Measurements from ENCODE around the gene RACGAP1.

The RACGAP1 gene

DNA sequence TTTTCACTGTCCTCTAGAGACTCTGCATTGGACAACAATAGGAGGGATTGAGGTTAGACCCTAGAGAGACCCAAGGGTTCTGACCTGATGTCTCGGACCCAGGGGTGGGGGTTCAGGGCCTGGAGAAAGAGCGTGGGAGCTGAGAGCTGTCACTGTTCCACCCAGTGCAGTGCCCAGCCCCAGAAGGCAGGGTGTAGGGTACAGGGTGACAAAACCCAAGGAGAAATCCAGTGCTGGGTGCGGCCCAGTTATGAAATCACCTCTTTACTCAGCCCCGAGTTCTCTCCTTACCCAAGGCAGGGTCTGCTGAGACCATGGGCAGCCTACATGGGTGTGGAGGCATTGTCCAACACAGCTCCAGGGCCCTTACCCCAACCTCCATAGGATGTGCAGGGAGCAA is 72.1 kb downstream of the RACGAP1 start:
- no peak overlapping the region for H3K4me3 ChIP-seq (ENCODE audit: low read depth, low read length)
- in situ Hi-C loops (cut with HindIII; ENCODE audit: low sequenced_read_pairs): no loop called here
- DNase-seq (ENCODE audit: low read depth, low spot score): no peak
- TF ChIP-seq, protein P1, sequence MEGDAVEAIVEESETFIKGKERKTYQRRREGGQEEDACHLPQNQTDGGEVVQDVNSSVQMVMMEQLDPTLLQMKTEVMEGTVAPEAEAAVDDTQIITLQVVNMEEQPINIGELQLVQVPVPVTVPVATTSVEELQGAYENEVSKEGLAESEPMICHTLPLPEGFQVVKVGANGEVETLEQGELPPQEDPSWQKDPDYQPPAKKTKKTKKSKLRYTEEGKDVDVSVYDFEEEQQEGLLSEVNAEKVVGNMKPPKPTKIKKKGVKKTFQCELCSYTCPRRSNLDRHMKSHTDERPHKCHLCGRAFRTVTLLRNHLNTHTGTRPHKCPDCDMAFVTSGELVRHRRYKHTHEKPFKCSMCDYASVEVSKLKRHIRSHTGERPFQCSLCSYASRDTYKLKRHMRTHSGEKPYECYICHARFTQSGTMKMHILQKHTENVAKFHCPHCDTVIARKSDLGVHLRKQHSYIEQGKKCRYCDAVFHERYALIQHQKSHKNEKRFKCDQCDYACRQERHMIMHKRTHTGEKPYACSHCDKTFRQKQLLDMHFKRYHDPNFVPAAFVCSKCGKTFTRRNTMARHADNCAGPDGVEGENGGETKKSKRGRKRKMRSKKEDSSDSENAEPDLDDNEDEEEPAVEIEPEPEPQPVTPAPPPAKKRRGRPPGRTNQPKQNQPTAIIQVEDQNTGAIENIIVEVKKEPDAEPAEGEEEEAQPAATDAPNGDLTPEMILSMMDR (IDR thresholded peaks at IDR 0.05; ENCODE audit: low read depth, low read length): no peak

DNA sequence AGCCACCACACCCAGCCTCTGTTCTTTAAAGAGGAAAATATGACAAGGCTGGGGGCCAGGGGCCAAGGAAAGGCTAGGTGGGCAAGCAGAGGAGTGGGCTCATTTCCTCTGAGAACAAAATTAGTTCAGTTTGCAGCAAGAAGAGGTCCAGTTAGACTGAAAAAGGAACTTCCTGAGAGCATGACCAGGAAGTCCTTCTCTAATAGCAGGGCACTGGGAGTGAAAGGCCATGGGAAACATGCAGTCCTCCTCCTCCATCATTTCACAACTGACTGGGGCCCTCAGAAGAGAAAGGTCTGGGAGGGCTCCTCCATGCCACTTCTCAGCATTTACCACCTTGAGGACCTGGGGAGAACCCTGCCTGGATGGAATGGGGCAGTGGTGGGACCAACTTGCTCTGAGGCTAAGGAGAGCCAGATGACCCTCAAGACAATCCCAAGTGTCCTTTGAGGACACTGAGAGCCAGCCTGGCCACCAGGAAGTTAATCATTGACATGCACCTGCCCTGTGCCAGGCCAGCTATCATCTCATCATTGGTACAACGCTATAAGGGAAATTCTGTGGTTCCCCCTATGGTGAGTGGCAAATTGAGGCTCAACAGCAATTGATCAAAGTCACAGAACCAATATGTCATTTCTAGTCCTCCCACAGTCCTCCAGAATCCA is 72.8 kb downstream of the RACGAP1 start:
- in situ Hi-C loops (cut with HindIII; ENCODE audit: low sequenced_read_pairs): no loop called here
- DNase-seq (ENCODE audit: low read depth, low spot score): no peak
- H3K4me3 ChIP-seq (ENCODE audit: low read depth, low read length): no peak overlapping the region
- TF ChIP-seq, protein P1 (IDR thresholded peaks at IDR 0.05; ENCODE audit: low read depth, low read length): no peak

DNA sequence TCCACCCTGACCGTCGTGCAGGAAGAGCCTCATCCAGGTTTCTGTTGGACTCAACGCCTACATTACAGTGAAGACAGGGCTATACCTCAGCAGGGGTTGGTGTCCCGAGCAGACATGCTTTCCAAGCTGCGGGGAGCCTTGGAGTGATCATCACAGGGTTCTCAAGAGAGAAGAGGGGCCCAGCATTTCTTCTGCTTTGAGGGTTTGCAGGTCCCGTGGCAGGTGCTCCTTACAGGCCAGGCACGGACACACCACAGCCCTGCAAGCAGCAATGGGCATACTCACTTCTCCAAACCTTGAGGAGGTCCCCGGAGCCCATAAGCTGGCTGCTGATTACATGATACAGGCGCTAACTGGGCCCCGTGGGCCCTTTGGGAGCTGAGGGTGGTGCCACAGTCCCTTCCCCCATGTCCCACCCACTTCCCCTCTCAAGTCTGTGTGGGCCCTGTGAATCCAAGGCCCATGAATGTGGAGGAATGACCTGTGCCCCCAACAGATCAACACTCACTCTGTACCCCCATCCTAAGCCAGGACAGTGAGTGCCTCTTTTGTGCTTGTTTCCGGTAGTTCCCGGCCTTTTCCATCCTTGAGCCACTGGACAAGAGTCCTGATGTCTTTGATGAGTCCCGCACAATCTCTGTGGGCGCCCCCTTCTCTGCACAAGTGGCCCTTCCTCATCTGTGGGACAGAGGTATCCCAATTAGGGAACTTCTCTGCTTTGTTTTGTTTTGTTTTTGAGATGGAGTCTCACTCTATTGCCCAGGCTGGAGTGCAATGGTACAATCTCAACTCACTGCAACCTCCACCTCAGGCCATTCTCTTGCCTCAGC is 73.7 kb downstream of the RACGAP1 start:
- TF ChIP-seq, protein P1 (IDR thresholded peaks at IDR 0.05; ENCODE audit: low read depth, low read length): no peak
- in situ Hi-C loops (cut with HindIII; ENCODE audit: low sequenced_read_pairs): no loop called here
- no peak overlapping the region for H3K4me3 ChIP-seq (ENCODE audit: low read depth, low read length)
- DNase-seq (ENCODE audit: low read depth, low spot score): no peak

DNA sequence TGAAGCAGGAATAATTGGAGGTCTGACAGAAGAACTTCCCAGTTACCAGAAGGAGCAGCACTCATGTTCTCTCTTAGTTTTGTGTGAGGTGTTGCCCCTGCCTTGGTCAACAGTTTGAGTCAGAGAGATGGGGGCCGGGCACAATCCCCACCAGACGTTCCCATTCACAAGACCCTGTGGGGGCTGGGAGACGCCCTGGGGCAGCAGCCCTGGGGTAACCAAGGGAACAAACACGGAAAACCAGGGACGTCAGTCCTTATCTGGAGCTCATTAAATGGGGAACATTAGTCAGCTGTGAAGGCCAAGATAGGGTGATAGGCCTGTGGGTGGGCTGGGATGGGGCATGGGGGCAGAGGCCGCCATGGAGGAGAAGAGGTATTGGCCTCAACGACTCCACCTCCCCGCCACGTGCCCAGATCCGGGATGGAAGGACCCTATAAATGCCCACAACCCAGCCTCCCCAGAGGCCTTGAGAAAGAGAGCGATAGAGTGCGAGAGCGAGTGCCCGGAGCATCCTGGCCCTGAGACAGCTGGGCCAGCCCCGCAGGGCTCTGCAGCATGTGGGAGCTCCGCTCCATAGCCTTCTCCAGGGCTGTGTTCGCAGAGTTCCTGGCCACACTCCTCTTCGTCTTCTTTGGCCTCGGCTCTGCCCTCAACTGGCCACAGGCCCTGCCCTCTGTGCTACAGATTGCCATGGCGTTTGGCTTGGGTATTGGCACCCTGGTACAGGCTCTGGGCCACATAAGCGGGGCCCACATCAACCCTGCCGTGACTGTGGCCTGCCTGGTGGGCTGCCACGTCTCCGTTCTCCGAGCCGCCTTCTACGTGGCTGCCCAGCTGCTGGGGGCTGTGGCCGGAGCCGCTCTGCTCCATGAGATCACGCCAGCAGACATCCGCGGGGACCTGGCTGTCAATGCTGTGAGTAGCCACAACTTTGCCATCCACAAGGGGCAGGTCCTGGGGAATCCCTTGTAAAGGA is 74.7 kb downstream of the RACGAP1 start, which contains the start of gene AQP2:
Gene AQP2, plus strand, starts transcription at position 465 of the 979 bp plus-strand sequence. Its CDS starts 94 bp downstream, at position 559.
- in situ Hi-C loops (cut with HindIII; ENCODE audit: low sequenced_read_pairs): no loop called here
- H3K4me3 ChIP-seq (ENCODE audit: low read depth, low read length): no peak within 1 kb of the TSS
- no peak for DNase-seq (ENCODE audit: low read depth, low spot score)
- TF ChIP-seq, protein P1 (IDR thresholded peaks at IDR 0.05; ENCODE audit: low read depth, low read length): no peak

DNA sequence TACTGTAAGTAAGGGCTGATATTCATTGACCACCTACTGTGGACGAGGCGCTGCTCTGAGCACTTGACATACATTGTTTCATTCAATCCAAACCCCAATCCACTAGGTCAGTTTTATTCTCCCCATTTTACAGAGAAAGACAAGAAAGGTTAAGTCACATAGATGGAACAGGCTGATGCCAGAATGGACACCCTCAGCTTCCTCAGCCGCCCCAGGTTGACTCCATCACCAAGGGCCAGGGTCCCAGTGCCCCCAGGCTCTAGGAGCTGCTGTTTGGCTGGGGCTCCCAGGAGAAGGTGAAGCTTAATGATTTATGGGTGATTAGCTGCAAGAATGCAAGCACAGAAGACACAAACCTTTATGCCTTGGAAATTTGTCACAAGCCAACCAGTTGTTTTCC is 75.4 kb downstream of the RACGAP1 start:
- TF ChIP-seq, protein P1 (IDR thresholded peaks at IDR 0.05; ENCODE audit: low read depth, low read length): no peak
- no peak overlapping the region for H3K4me3 ChIP-seq (ENCODE audit: low read depth, low read length)
- in situ Hi-C loops (cut with HindIII; ENCODE audit: low sequenced_read_pairs): no loop called here
- no peak for DNase-seq (ENCODE audit: low read depth, low spot score)
